Colonic mucosa (tissue), 4 donors: ENCODE measurements around the gene MACROD2. TPM values are rescaled to one million over a fixed set of nuclear protein-coding genes. Genes with fewer than 3 reads are reported as not detected.
A peak's percentile ranks its signal among the peaks of the same experiment; 100 is the strongest.

Experiments used
- DNase-seq: peaks from one replicate; pipeline ENCODE4 v3.0.0-alpha.2; 2020
- H3K27ac ChIP-seq: fragments of 200-600 bp; one replicate; pipeline ENCODE4 v1.8.0; 2021
- H3K27me3 ChIP-seq: fragments of 200-600 bp; one replicate; pipeline ENCODE4 v1.8.0; 2021
- H3K36me3 ChIP-seq: fragments of 200-600 bp; one replicate; pipeline ENCODE4 v1.8.0; 2021
- H3K4me1 ChIP-seq: fragments of 200-600 bp; one replicate; pipeline ENCODE4 v1.8.0; 2021; ENCODE audit warnings: mild to moderate bottlenecking
- H3K4me3 ChIP-seq: fragments of 200-600 bp; one replicate; pipeline ENCODE4 v1.8.0; 2021
- H3K9ac ChIP-seq, 2 donors: one replicate each; pipeline ENCODE4 v1.7.0; 2013; ENCODE audit warnings: control low read depth in 2 of 2, low read depth in 2 of 2, low read length in 2 of 2
- H3K9me3 ChIP-seq: fragments of 200-600 bp; one replicate; pipeline ENCODE4 v1.8.0; 2021
- CTCF ChIP-seq: fragments of 200-600 bp; IDR thresholded peaks from one replicate; pipeline ENCODE4 v1.8.0; 2022; ENCODE audit warnings: antibody characterized with exemption, mild to moderate bottlenecking
- intact Hi-C: fragments of 100-400 bp; cut with DNase I; formaldehyde crosslinking; loops from one replicate; pipeline ENCODE4 v1.14.1; 2022
- total RNA-seq, 2 donors: library from RNA; stranded (reverse); fragmentation: NEBNext Ultra II Directional in 1 of 2; extraction: Animal tissue kit (Norgen Biotek cat#: 25700) in 1 of 2; gene quantifications; one replicate each; pipeline ENCODE4 v1.2.1, GENCODE V29; 2021
- donor health status: healthy.
- donor health status: DM: no; HTN: no; CAD: no.
- donor health status: DM: no; HTN: no; CAD: no.

The MACROD2 gene
- total RNA-seq, 2 donors from 2014 or later: 3.2 to 3.3 TPM

GRCh38 chr20:15482525-15482924 lies 1487.2 kb downstream of the MACROD2 start:
- H3K4me1 ChIP-seq: no peaks in the 10 kb centered on the region
- intact Hi-C loops: no loop called here
- H3K27ac ChIP-seq: no peak overlapping the region

GRCh38 chr20:15485519-15485918 lies 1490.2 kb downstream of the MACROD2 start:
- DNase-seq: no peak
- Histone ChIP-seq H3K4me3 (no peak overlapping the region), H3K27ac (no peak overlapping the region), H3K9me3 (no peaks in the 10 kb centered on the region), H3K36me3 (no peaks in the 10 kb centered on the region), H3K4me1 (no peaks in the 10 kb centered on the region), H3K9ac (no peak overlapping the region), H3K27me3 (no peaks in the 10 kb centered on the region)
- intact Hi-C loops: no loop called here
- no peak for TF ChIP-seq CTCF

More at GRCh38 chr20:15482525-15482924, 1487.2 kb downstream of the MACROD2 start:
- Histone ChIP-seq H3K4me3 (no peak overlapping the region), H3K9ac (no peak overlapping the region), H3K36me3 (no peaks in the 10 kb centered on the region), H3K9me3 (no peaks in the 10 kb centered on the region), H3K27me3 (no peaks in the 10 kb centered on the region)
- no peak for TF ChIP-seq CTCF
- no peak for DNase-seq

- intact Hi-C loops: no loop called here
- no peak for TF ChIP-seq CTCF
- no peaks in the 10 kb centered on the region for H3K9me3 ChIP-seq
- no peak for DNase-seq
- H3K27me3 ChIP-seq: no peaks in the 10 kb centered on the region
- H3K4me3 ChIP-seq: no peak overlapping the region
- no peaks in the 10 kb centered on the region for H3K36me3 ChIP-seq
- no peak overlapping the region for H3K27ac ChIP-seq
- H3K4me1 ChIP-seq: no peaks in the 10 kb centered on the region
- H3K9ac ChIP-seq: no peak overlapping the region
Measured at GRCh38 chr20:15487030-15487429, 1491.7 kb downstream of the MACROD2 start.

- H3K27ac ChIP-seq: no peak overlapping the region
- H3K9me3 ChIP-seq: no peaks in the 10 kb centered on the region
- no peak overlapping the region for H3K9ac ChIP-seq
- H3K27me3 ChIP-seq: no peaks in the 10 kb centered on the region
- no peak overlapping the region for H3K4me3 ChIP-seq
- no peaks in the 10 kb centered on the region for H3K36me3 ChIP-seq
- intact Hi-C loops: no loop called here
- DNase-seq: no peak
- no peak for TF ChIP-seq CTCF
- no peaks in the 10 kb centered on the region for H3K4me1 ChIP-seq
Measured at GRCh38 chr20:15487682-15488081, 1492.4 kb downstream of the MACROD2 start.

GRCh38 chr20:15491575-15491974 lies 1496.3 kb downstream of the MACROD2 start:
- no peak for DNase-seq
- H3K36me3 ChIP-seq: no peaks in the 10 kb centered on the region
- intact Hi-C loops: no loop called here
- no peaks in the 10 kb centered on the region for H3K9me3 ChIP-seq
- no peaks in the 10 kb centered on the region for H3K27me3 ChIP-seq
- no peak overlapping the region for H3K4me3 ChIP-seq
- H3K4me1 ChIP-seq: no peaks in the 10 kb centered on the region
- no peak overlapping the region for H3K9ac ChIP-seq
- H3K27ac ChIP-seq: no peak overlapping the region
- peak; percentile 11 for TF ChIP-seq CTCF

GRCh38 chr20:15494851-15495250 lies 1499.5 kb downstream of the MACROD2 start:
- Histone ChIP-seq H3K9ac (no peak overlapping the region), H3K36me3 (no peaks in the 10 kb centered on the region), H3K27me3 (no peaks in the 10 kb centered on the region), H3K4me3 (no peak overlapping the region), H3K27ac (no peak overlapping the region), H3K4me1 (no peaks in the 10 kb centered on the region), H3K9me3 (no peaks in the 10 kb centered on the region)
- intact Hi-C loops: no loop called here
- DNase-seq: no peak
- no peak for TF ChIP-seq CTCF
